Hindlimb muscle (tissue), 1 donor: ENCODE data around the gene CCDC12. TPM values are rescaled to one million over a fixed set of nuclear protein-coding genes. Genes with fewer than 3 reads are reported as not detected.
A peak's percentile ranks its signal among the peaks of the same experiment; 100 is the strongest.
"Not testable (repeated sequence)": the region's sequence is repeated elsewhere in the genome, so short reads cannot be mapped to it uniquely, and the experiment has no call there.

Experiments used
- DNase-seq: peaks from one replicate; pipeline ENCODE4 v3.0.0-alpha.2; 2013
- polyA plus RNA-seq: library from polyadenylated mRNA; unstranded; fragments of 120-200 nt; gene quantifications from one replicate; pipeline ENCODE4 v1.2.1, GENCODE V29; 2013; ENCODE audit not compliant: insufficient read length

Gene CCDC12
- polyA plus RNA-seq, 1 donor = 38.7 TPM

- DNase-seq = peak; percentile 88
Observed at GRCh38 chr3:46978985-46979944, 2.7 kb upstream of the CCDC12 start, which contains the start of gene NBEAL2. Gene NBEAL2 (plus strand): TSS chr3:46979666. CDS start chr3:46979862, 196 bp downstream.

- no peak for DNase-seq
Observed at GRCh38 chr3:46978381-46978780, 1.8 kb upstream of the CCDC12 start.

- no peak for DNase-seq
Observed at GRCh38 chr3:46977811-46978195, 1.3 kb upstream of the CCDC12 start.

GRCh38 chr3:46974421-46975171, 1.9 kb downstream of the CCDC12 start:
- no peak for DNase-seq

- DNase-seq = no peak
Observed at GRCh38 chr3:46972396-46972795, 4.1 kb downstream of the CCDC12 start.

GRCh38 chr3:46971742-46972141, 4.8 kb downstream of the CCDC12 start:
- no peak for DNase-seq

GRCh38 chr3:46971151-46971550, 5.4 kb downstream of the CCDC12 start:
- DNase-seq = no peak

GRCh38 chr3:46970391-46971091, 6.0 kb downstream of the CCDC12 start:
- no peak for DNase-seq

- DNase-seq = no peak
Observed at GRCh38 chr3:46968783-46969428, 7.6 kb downstream of the CCDC12 start.

- no peak for DNase-seq
Observed at GRCh38 chr3:46966811-46967210, 9.7 kb downstream of the CCDC12 start.

- DNase-seq = no peak
Observed at GRCh38 chr3:46965151-46965550, 11.4 kb downstream of the CCDC12 start.

GRCh38 chr3:46964038-46964590, 12.4 kb downstream of the CCDC12 start:
- DNase-seq = not testable (repeated sequence)

- DNase-seq = no peak
Observed at GRCh38 chr3:46962990-46963389, 13.6 kb downstream of the CCDC12 start.

- no peak for DNase-seq
Observed at GRCh38 chr3:46962427-46962826, 14.1 kb downstream of the CCDC12 start.

GRCh38 chr3:46960835-46961234, 15.7 kb downstream of the CCDC12 start:
- DNase-seq = no peak

- no peak for DNase-seq
Observed at GRCh38 chr3:46960081-46960701, 16.4 kb downstream of the CCDC12 start.

GRCh38 chr3:46959161-46959511, 17.4 kb downstream of the CCDC12 start:
- no peak for DNase-seq

- DNase-seq = no peak
Observed at GRCh38 chr3:46958467-46959160, 17.9 kb downstream of the CCDC12 start.

GRCh38 chr3:46957092-46957820, 19.3 kb downstream of the CCDC12 start:
- no peak for DNase-seq

GRCh38 chr3:46955801-46956259, 20.7 kb downstream of the CCDC12 start:
- no peak for DNase-seq
